HG03066 (cell line): Measurements from ENCODE around the gene BRF1.
"Not testable (repeated sequence)": the region's sequence is repeated elsewhere in the genome, so short reads cannot be mapped to it uniquely, and the experiment has no call there.

Experiments used
- ATAC-seq: cut with Tn5 transposase; IDR thresholded peaks from one replicate; pipeline ENCODE4 v1.9.1; 2021; ENCODE audit warnings: low read depth; ENCODE audit not compliant: unreplicated experiment

Gene BRF1

DNA sequence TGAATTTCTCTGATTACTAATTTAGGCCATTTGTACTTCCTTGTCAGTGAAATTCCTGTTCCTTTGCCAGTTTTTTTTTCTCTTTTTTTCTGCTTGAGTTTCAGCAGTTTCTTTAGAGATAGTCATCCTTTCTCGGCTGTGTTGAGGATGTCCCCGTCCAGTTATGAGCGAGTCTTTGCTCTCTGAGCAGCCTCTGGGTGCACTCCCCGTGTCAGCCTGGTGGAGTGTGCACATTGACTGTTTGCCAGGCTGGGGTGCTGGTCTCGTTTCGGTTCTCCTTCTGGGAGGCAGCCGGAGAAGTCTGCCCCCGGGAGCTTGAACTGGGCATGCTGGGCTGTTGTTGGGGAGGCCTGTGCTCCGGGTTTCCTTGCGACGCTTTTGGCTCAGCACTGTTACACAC, 16.7 kb upstream of the BRF1 start:
- ATAC-seq, result no peak

- ATAC-seq, result no peak
Observed at GRCh38 chr14:105316968-105317510, 16.2 kb upstream of the BRF1 start.

DNA sequence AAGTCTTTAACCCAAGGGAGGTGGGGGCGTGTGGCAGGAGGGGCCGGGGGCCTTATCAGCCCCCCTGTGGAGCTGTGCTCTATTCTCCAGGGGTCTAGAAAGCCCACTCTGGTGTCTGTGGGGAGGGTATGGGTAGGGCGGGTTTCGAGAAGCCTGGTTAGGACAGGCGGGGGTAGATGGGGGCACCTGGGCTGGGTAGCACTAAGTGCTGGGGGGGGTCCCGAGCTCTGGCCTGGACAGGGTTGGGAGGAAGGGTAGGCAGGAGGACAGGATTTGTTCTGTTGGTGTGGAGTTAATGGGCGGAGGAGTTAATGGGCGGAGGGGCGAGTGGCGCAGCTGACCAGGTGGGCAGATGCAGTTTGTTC, 15.8 kb upstream of the BRF1 start:
- no peak for ATAC-seq

GRCh38 chr14:105315941-105316576, 15.3 kb upstream of the BRF1 start:
- no peak for ATAC-seq

DNA sequence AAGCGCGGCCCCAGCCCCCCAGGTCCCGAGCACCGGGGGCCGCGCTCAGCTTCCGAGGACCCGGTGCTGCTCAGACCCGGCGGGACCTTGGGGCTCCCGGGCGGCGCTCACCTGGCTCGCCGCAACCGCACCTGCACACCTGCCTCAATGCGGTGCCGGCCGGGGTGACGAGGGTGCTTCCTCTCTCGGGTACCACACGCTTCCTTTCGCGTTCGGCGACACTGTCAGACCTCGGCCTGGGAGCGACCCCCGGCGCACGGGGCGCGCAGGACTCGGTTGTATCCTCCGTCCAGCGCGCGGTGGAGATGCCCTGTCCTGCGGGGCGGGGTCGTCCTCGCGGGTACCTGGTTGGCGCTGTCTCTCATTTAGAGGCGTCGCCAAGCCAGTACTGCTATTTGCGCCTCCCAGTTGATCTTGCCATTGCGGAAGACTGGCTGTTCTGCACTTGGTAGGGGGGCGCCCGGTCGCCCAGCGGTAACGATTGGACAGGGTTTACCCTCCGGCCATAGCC, 14.5 kb upstream of the BRF1 start:
- ATAC-seq, result no peak

- ATAC-seq, result peak; percentile 53
Observed at GRCh38 chr14:105314287-105315200, 13.7 kb upstream of the BRF1 start, which contains the start of gene PACS2. TSS of gene PACS2 (plus strand) at chr14:105314748. CDS start at chr14:105314919, 171 bp downstream.

DNA sequence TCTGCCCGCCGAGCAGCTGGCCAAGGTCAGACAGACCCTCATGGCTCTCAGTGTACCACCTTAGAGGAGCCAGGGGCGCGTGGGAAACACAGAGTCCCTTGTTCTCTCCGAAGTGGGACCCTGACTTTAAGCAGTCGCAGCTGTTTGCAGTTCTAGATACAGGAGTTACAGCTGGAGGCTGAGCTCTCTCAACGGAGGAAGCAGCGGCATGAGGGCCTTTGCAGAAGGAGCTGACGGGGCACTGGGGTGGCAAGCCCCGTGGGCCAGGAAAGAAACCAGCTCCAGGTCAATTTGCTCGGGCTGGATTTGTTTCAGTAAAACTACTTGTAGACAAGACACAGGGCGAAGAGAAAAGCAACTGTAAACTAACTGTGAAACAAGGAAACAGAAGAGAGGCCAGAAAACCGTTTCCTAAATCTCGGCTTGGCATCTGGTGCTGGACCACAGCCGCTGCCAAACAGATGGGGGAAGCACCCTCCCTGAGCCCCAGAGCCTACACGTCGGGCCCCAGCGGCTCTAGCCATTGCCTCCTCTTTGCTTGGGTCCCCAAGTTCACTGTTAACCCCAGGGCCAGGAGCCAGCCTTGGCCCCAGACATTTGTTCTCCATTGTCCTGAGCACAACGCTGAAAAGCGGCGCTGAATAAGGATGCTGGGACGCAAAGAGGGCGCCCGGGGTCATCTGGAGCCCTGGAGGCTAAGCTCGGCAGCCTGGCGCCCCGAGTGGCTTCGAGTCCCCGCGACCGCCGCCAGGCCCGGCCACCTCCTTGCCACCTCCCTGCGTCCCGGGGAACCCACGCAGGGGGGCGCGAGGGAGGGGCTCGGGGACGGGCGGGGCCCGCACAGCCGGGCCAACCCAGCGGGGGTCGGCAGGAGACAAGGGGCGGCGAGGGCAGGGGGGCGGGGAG, 12.8 kb upstream of the BRF1 start:
- peak; percentile 17 for ATAC-seq

DNA sequence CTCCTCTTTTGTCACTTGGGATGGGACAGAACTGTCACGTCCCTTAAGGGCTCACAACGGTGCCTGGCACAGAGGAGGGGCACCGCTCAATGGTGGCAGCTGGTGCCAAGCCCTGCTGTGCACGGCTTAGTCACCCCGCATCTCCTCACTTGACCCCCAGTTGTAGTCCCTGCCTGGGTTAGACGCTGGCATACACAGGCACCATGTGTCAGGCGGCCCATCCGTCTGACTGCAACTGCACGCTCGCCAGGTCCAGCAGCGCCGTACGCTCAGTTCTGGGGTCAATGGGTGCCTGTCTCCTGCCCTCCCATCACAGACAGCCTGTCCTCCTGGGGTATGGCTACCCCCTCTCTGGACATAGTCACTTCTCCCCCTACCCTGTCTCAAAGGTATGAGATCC, 12.2 kb upstream of the BRF1 start:
- no peak for ATAC-seq

GRCh38 chr14:105311838-105312237, 11.0 kb upstream of the BRF1 start:
- ATAC-seq, result no peak

- ATAC-seq, result no peak
Observed at GRCh38 chr14:105309371-105309770, 8.6 kb upstream of the BRF1 start.

DNA sequence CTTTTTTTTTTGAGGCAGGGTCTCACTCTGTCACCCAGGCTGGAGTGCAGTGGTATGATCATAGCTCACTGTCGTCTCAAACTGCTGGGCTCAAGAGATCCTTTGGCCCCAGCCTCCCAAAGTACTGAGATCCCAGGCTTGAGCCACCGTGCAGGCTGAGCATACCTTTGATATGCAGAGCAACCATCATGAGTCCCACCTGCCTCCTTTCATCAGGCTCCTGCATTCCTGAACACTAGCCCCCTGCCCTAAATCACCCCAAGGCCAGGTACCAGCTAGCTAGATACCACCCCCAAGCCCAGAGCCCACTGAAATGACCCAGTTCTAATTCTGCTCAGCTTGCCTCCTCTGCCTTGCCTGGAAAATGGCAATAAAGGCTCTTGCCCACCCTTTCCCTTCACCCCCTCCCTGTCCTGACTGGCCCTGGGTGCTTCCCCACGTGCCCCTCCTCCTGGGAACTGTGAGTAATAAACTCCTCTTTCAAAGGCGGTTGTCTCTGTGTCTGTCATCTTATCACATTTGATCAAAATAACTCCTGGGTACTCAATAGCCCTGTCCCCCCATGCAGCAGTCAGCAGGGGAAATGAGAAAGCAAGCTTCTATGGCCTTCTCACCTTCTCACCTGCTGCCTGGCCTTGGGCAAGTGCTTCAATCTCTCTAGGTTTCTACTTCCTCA, 6.4 kb upstream of the BRF1 start:
- ATAC-seq, result no peak

DNA sequence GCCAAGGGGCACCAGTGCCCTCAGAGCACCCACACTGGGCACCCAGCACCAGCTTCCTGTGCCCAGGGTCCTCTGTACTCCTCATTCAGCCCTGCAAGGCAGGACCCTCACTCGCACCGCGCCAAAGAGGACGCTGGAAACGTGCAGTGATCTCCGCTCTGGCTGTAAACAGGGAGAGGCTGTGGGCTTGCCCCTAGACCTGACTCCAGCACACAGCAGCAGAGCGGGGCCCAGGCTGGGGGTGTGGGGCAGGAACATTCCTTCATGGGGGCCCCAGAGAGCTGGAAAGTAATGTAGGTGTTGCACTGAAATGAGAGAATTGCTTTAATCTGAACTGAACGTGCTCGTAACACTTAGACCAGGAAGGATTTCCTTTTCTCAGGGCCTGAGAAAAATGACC, 5.0 kb upstream of the BRF1 start:
- ATAC-seq, result no peak

GRCh38 chr14:105305345-105305744, 4.5 kb upstream of the BRF1 start:
- ATAC-seq, result no peak

DNA sequence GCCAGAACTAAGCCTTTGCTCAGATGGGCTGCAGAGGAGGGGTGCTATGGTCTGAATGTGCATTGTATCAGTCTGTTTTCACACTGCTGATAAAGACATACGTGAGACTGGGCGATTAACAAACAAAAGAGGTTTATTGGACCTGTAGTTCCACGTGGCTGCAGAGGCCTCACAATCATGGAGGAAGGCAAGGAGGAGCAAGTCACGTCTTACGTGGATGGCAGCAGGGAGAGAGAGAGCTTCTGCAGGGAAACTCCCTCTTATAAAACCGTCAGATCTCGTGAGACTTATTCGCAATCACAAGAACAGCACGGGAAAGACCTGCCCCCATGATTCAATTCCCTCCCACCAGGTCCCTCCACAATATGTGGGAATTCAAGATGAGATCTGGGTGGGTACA, 3.8 kb upstream of the BRF1 start:
- no peak for ATAC-seq

- ATAC-seq, result no peak
Observed at GRCh38 chr14:105303949-105304348, 3.1 kb upstream of the BRF1 start.

GRCh38 chr14:105301915-105302249, 1.1 kb upstream of the BRF1 start:
- not testable (repeated sequence) for ATAC-seq

- ATAC-seq, result peak; percentile 49
Observed at GRCh38 chr14:105301103-105301914, 508 bp upstream of the BRF1 start.

GRCh38 chr14:105299654-105300541, 903 bp downstream of the BRF1 start:
- ATAC-seq, result peak; percentile 7
